Trophoblast cell (in vitro differentiated cells and primary cell): ENCODE results near the gene CNST.

Experiments used
- DNase-seq, 2 donors: peaks; one replicate each; pipeline ENCODE4 v3.0.0-alpha.2; 2016
- H2AFZ ChIP-seq: 2 replicates; pipeline ENCODE4 v1.6.1; 2013; ENCODE audit warnings: low read length, moderate library complexity, mild to moderate bottlenecking; ENCODE audit not compliant: insufficient read depth, poor library complexity
- H2AK5ac ChIP-seq: 2 replicates; pipeline ENCODE4 v1.6.1; 2013; ENCODE audit warnings: mild to moderate bottlenecking, low read length
- H2BK120ac ChIP-seq: 2 replicates; pipeline ENCODE4 v1.6.1; 2013; ENCODE audit warnings: low read length, mild to moderate bottlenecking, moderate library complexity; ENCODE audit not compliant: insufficient read depth, poor library complexity
- H2BK12ac ChIP-seq: 2 replicates; pipeline ENCODE4 v1.6.1; 2013; ENCODE audit warnings: mild to moderate bottlenecking, low read length, moderate library complexity
- H2BK5ac ChIP-seq: 2 replicates; pipeline ENCODE4 v1.6.1; 2013; ENCODE audit warnings: low read length, low read depth, moderate library complexity, mild to moderate bottlenecking; ENCODE audit not compliant: poor library complexity
- H3K14ac ChIP-seq: 2 replicates; pipeline ENCODE4 v1.6.1; 2013; ENCODE audit warnings: mild to moderate bottlenecking, low read length
- H3K18ac ChIP-seq: 2 replicates; pipeline ENCODE4 v1.6.1; 2013; ENCODE audit warnings: mild to moderate bottlenecking, low read length
- H3K23ac ChIP-seq: 2 replicates; pipeline ENCODE4 v1.6.1; 2013; ENCODE audit warnings: low read length
- H3K27ac ChIP-seq: 2 replicates; pipeline ENCODE4 v1.5.1; 2013; ENCODE audit warnings: low read depth, mild to moderate bottlenecking, inconsistent platforms, low read length, moderate library complexity
- H3K27me3 ChIP-seq: 2 replicates; pipeline ENCODE4 v1.6.1; 2013; ENCODE audit warnings: inconsistent platforms, mild to moderate bottlenecking, low read length, moderate library complexity; ENCODE audit not compliant: insufficient read depth
- H3K36me3 ChIP-seq, 2 experiments: 1 replicate in 1 of 2; 2 replicates in 1 of 2; pipeline ENCODE4 v1.6.1; 2013; ENCODE audit warnings: low read length in 2 of 2, mild to moderate bottlenecking in 2 of 2, moderate library complexity in 1 of 2; ENCODE audit not compliant: insufficient read depth in 2 of 2, control insufficient read depth in 1 of 2
- H3K4ac ChIP-seq: 2 replicates; pipeline ENCODE4 v1.6.1; 2013; ENCODE audit warnings: low read depth, mild to moderate bottlenecking, low read length, moderate library complexity
- H3K4me1 ChIP-seq, 2 experiments: 1 replicate in 1 of 2; 2 replicates in 1 of 2; pipeline ENCODE4 v1.6.1; 2013; ENCODE audit warnings: low read length in 2 of 2, mild to moderate bottlenecking in 2 of 2, moderate library complexity in 1 of 2; ENCODE audit not compliant: insufficient read depth in 2 of 2, control insufficient read depth in 1 of 2
- H3K4me2 ChIP-seq: 2 replicates; pipeline ENCODE4 v1.6.1; 2013; ENCODE audit warnings: inconsistent platforms, mild to moderate bottlenecking, low read length, moderate library complexity
- H3K4me3 ChIP-seq: 2 replicates; pipeline ENCODE4 v1.5.1; 2013; ENCODE audit warnings: mild to moderate bottlenecking, low read depth, low read length, inconsistent platforms
- H3K79me1 ChIP-seq: one replicate; pipeline ENCODE4 v1.6.1; 2013; ENCODE audit warnings: low read length
- H3K79me2 ChIP-seq: 2 replicates; pipeline ENCODE4 v1.6.1; 2013; ENCODE audit warnings: low read length, mild to moderate bottlenecking; ENCODE audit not compliant: control insufficient read depth, insufficient read depth, poor library complexity
- H3K9ac ChIP-seq: 2 replicates; pipeline ENCODE4 v1.6.1; 2013; ENCODE audit warnings: mild to moderate bottlenecking, low read length
- H3K9me3 ChIP-seq: 2 replicates; pipeline ENCODE4 v1.6.1; 2013; ENCODE audit warnings: low read depth, mild to moderate bottlenecking, control low read depth, inconsistent platforms, low read length; ENCODE audit not compliant: insufficient read depth
- H4K12ac ChIP-seq: 2 replicates; pipeline ENCODE4 v1.6.1; 2013; ENCODE audit warnings: low read depth, mild to moderate bottlenecking, low read length, moderate library complexity
- H4K8ac ChIP-seq: 2 replicates; pipeline ENCODE4 v1.6.1; 2013; ENCODE audit warnings: low read depth, mild to moderate bottlenecking, low read length, moderate library complexity
- H4K91ac ChIP-seq: one replicate; pipeline ENCODE4 v1.6.1; 2013; ENCODE audit warnings: low read depth, mild to moderate bottlenecking, low read length, moderate library complexity
- WGBS: extraction: QIAGEN DNeasy Blood & Tissue Kit; methylation state at CpG from one replicate; pipeline ENCODE4 v1.1.7; 2013; ENCODE audit warnings: missing lambda C conversion rate; ENCODE audit not compliant: insufficient read length, insufficient coverage; ENCODE audit errors: extremely low coverage; 5-methylcytosine and 5-hydroxymethylcytosine counted together

The CNST gene

DNA sequence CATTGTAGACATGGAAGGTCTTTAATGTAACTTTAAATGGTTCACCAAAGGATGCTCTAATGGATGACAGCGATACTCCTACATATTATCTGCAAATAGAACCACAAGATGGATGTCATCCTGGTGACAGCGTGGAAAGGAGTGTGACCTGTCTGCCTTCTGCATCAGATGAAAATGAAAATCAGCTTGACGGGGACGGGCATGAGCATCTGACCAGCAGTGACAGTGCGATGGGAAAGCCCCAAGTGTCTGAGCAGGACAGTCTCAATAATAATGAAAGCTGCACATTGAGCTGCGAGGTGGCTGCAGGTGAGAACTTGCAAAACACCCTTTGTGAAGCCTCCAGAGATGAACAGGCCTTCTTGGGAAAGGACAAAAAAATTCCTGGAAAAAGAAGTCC is 25.2 kb downstream of the CNST start:
- H3K4me2 ChIP-seq: no peak overlapping the region
- H3K79me2 ChIP-seq: no peaks in the 10 kb centered on the region
- no peak overlapping the region for H3K27ac ChIP-seq
- no peak for DNase-seq
- no peak overlapping the region for H2BK5ac ChIP-seq
- no peak overlapping the region for H3K4ac ChIP-seq
- H3K9ac ChIP-seq: no peak overlapping the region
- H4K12ac ChIP-seq: no peak overlapping the region
- H3K79me1 ChIP-seq: no peaks in the 10 kb centered on the region
- H3K18ac ChIP-seq: no peak overlapping the region
- no peak overlapping the region for H3K23ac ChIP-seq
- no peak overlapping the region for H3K4me3 ChIP-seq
- no peak overlapping the region for H2BK12ac ChIP-seq
- no peak overlapping the region for H4K8ac ChIP-seq
- no peak overlapping the region for H2AK5ac ChIP-seq
- peaks cover 2% of the 10 kb centered on the region for H3K9me3 ChIP-seq
- H3K27me3 ChIP-seq: no peaks in the 10 kb centered on the region
- no peak overlapping the region for H2AFZ ChIP-seq
- H3K36me3 ChIP-seq: no peaks in the 10 kb centered on the region
- no peak overlapping the region for H4K91ac ChIP-seq
- no peak overlapping the region for H3K14ac ChIP-seq
- H2BK120ac ChIP-seq: no peak overlapping the region
- H3K4me1 ChIP-seq: no peaks in the 10 kb centered on the region
- WGBS: no CpG with 5 or more reads among the region's 6 CpGs

DNA sequence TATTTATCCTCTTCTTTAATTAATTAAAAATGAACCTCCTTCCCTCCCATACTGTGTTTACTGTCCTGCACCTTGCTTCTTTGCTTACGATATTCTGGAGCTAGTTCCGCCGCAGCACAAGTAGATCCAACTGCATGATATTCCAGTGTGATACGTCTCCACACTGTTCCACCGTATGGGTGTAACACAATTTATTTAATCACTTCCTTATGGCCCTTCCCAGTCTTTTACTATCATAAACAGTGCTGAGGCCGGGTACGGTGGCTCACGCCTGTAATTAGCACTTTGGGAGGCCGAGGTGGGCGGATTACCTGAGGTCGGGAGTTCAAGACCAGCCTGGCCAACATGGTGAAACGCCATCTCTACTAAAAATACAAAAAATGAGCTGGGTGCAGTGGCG is 25.7 kb downstream of the CNST start:
- Histone ChIP-seq H3K4me1 (no peaks in the 10 kb centered on the region), H3K9ac (no peak overlapping the region), H3K27ac (no peak overlapping the region), H4K12ac (no peak overlapping the region), H2BK5ac (no peak overlapping the region), H3K27me3 (no peaks in the 10 kb centered on the region), H3K9me3 (peaks cover 2% of the 10 kb centered on the region), H3K36me3 (no peaks in the 10 kb centered on the region), H3K4me2 (no peak overlapping the region), H3K18ac (no peak overlapping the region), H2AFZ (no peak overlapping the region), H3K14ac (no peak overlapping the region), H4K8ac (no peak overlapping the region), H2BK12ac (no peak overlapping the region), H3K4me3 (no peak overlapping the region), H3K79me1 (no peaks in the 10 kb centered on the region), H4K91ac (no peak overlapping the region), H3K23ac (no peak overlapping the region), H3K79me2 (no peaks in the 10 kb centered on the region), H2BK120ac (no peak overlapping the region), H2AK5ac (no peak overlapping the region), H3K4ac (no peak overlapping the region)
- WGBS: no CpG with 5 or more reads among the region's 13 CpGs
- no peak for DNase-seq

GRCh38 chr1:246592695-246593094 is 26.4 kb downstream of the CNST start:
- no peaks in the 10 kb centered on the region for H3K4me1 ChIP-seq
- no peak overlapping the region for H4K91ac ChIP-seq
- H3K18ac ChIP-seq: no peak overlapping the region
- H2AK5ac ChIP-seq: no peak overlapping the region
- no peak for DNase-seq
- no peak overlapping the region for H4K8ac ChIP-seq
- peaks cover 2% of the 10 kb centered on the region for H3K9me3 ChIP-seq
- no peak overlapping the region for H4K12ac ChIP-seq
- no peak overlapping the region for H2BK12ac ChIP-seq
- no peak overlapping the region for H3K4me2 ChIP-seq
- no peak overlapping the region for H3K4me3 ChIP-seq
- H3K36me3 ChIP-seq: no peaks in the 10 kb centered on the region
- H3K14ac ChIP-seq: no peak overlapping the region
- H3K23ac ChIP-seq: no peak overlapping the region
- H3K79me1 ChIP-seq: no peaks in the 10 kb centered on the region
- no peak overlapping the region for H2AFZ ChIP-seq
- H3K9ac ChIP-seq: no peak overlapping the region
- no peak overlapping the region for H2BK5ac ChIP-seq
- no peaks in the 10 kb centered on the region for H3K79me2 ChIP-seq
- no peak overlapping the region for H2BK120ac ChIP-seq
- no peaks in the 10 kb centered on the region for H3K27me3 ChIP-seq
- no peak overlapping the region for H3K4ac ChIP-seq
- no peak overlapping the region for H3K27ac ChIP-seq

GRCh38 chr1:246595146-246595545 is 28.9 kb downstream of the CNST start:
- no peaks in the 10 kb centered on the region for H3K9me3 ChIP-seq
- H2AK5ac ChIP-seq: no peak overlapping the region
- no peak overlapping the region for H3K14ac ChIP-seq
- no peak overlapping the region for H3K9ac ChIP-seq
- H3K79me2 ChIP-seq: no peaks in the 10 kb centered on the region
- no peak for DNase-seq
- no peak overlapping the region for H3K18ac ChIP-seq
- H2BK120ac ChIP-seq: no peak overlapping the region
- H2BK12ac ChIP-seq: no peak overlapping the region
- H2AFZ ChIP-seq: no peak overlapping the region
- no peak overlapping the region for H3K27ac ChIP-seq
- no peak overlapping the region for H3K4ac ChIP-seq
- H4K8ac ChIP-seq: no peak overlapping the region
- no peak overlapping the region for H4K12ac ChIP-seq
- H3K79me1 ChIP-seq: no peaks in the 10 kb centered on the region
- no peak overlapping the region for H3K4me3 ChIP-seq
- no peaks in the 10 kb centered on the region for H3K4me1 ChIP-seq
- H4K91ac ChIP-seq: no peak overlapping the region
- no peak overlapping the region for H3K4me2 ChIP-seq
- no peaks in the 10 kb centered on the region for H3K36me3 ChIP-seq
- WGBS: no CpG with 5 or more reads among the region's 3 CpGs
- no peaks in the 10 kb centered on the region for H3K27me3 ChIP-seq
- H2BK5ac ChIP-seq: no peak overlapping the region
- H3K23ac ChIP-seq: no peak overlapping the region
